ENCODE measurements around the gene CLIP3. TPM values are rescaled to one million over a fixed set of nuclear protein-coding genes. Genes with fewer than 3 reads are reported as not detected.

The CLIP3 gene
- total RNA-seq, 1 experiment from 2014 or later, result 1.5 TPM

- intact Hi-C loops (cut with micrococcal nuclease), result no loop called here
- Histone ChIP-seq H3K79me2 (ENCODE audit: insufficient read depth, low read length) (peaks cover 14% of the 10 kb centered on the region), H3K4me1 (ENCODE audit: control insufficient read depth in 1 of 2, insufficient read depth in 2 of 2, low read length in 2 of 2) (peaks cover 14 to 34% of the 10 kb centered on the region in 2 experiments), H3K4me2 (ENCODE audit: low read length) (peak overlapping the region; percentile 96), H2AFZ (ENCODE audit: low read depth, low read length, poor library complexity, severe bottlenecking) (no peak overlapping the region), H3K36me3 (ENCODE audit: control insufficient read depth in 1 of 2, insufficient read depth in 2 of 2, low read length in 2 of 2) (no peaks in the 10 kb centered on the region; a peak in 1 of 4 replicates), H3K4me3 (replicated peaks in 1 of 2; ENCODE audit: low read depth in 1 of 2, low read length in 2 of 2) (peak overlapping the region; percentile 76 to 77), H3K27ac (ENCODE audit: low read depth, low read length) (peak overlapping the region; percentile 61), H3K9me3 (ENCODE audit: control insufficient read depth in 1 of 2, insufficient read depth in 1 of 2, low read depth in 1 of 2, low read length in 2 of 2) (no peaks in the 10 kb centered on the region), H4K20me1 (ENCODE audit: insufficient read depth) (no peaks in the 10 kb centered on the region), H3K9ac (ENCODE audit: low read length) (peak overlapping the region; percentile 86), H3K9me2 (ENCODE audit: insufficient read depth) (no peaks in the 10 kb centered on the region), H3K27me3 (ENCODE audit: insufficient read depth, low read length) (no peaks in the 10 kb centered on the region)
- TF ChIP-seq ATF3 (IDR thresholded peaks at IDR 0.05) (no peak), CEBPB (IDR thresholded peaks at IDR 0.05; ENCODE audit: low read depth) (no peak), EGR1 (IDR thresholded peaks at IDR 0.05; ENCODE audit: low read depth) (no peak), ZFX (IDR thresholded peaks at IDR 0.05) (0 out of 2 replicates have a peak, but pooled peaks have one; percentile 19), ZBTB33 (IDR thresholded peaks at IDR 0.05; ENCODE audit: extremely low read depth, insufficient replicate concordance, low read length) (no peak), CTCF (IDR thresholded peaks at IDR 0.05 in 2 of 3, conservative IDR thresholded peaks at IDR 0.05 in 1 of 3; ENCODE audit: borderline replicate concordance in 1 of 3, insufficient read depth in 1 of 3, low read depth in 2 of 3, low read length in 2 of 3) (no peak)
- CTCF ChIA-PET, result interaction anchor here (0.6 to 1.2 kb wide), 3 partner anchors 40 to 167 kb away, joined by 3 to 4 read pairs (median 3); partner anchors contain the start of gene THAP8
- TSS peak; percentile 65 for BruUV-seq (replicated peaks)
- POLR2A ChIA-PET, result interaction anchor here (0.6 to 1.0 kb wide), 5 partner anchors 10 to 115 kb away, joined by 3 to 5 read pairs (median 4); no protein-coding TSS in a partner anchor
- no peak for ATAC-seq
- RAD21 ChIA-PET (ENCODE audit: low non-redundant PET in 1 of 2, low total read pairs in 2 of 2, uncharacterized antibody in 2 of 2, unreplicated experiment in 2 of 2), result interaction anchor here in 1 of 2 experiments (0.7 kb wide), 1 partner anchor 40 kb away, joined by 6 read pairs; the partner anchor contains the start of gene THAP8
- no peak for DNase-seq (ENCODE audit: low read depth, low spot score)
These were observed 19.2 kb downstream of the CLIP3 start for GRCh38 chr19:36013280-36014011.

Measured in HCT116 (cell line).